ENCODE data around the gene MPRIP.

DNA sequence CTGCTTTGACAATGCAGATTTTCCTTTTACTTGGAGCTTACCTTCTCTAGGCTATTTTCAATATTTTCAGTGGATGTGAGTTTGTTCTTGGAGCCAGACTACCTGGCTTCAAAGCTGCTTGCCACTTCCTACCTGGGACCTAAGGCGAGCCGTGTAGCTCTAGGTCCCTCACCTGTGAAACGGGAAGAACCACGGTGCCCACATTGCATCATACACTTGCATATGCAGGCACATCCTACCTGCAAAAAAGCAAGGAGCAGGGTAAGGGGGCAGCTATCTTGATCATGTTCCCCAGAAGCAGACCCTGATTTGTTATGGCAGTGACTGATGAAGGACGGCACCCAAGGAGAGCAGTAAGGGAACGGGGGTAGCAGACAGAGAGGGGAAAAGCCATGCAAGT lies 27.0 kb upstream of the MPRIP start:
- TF ChIP-seq, protein P1, sequence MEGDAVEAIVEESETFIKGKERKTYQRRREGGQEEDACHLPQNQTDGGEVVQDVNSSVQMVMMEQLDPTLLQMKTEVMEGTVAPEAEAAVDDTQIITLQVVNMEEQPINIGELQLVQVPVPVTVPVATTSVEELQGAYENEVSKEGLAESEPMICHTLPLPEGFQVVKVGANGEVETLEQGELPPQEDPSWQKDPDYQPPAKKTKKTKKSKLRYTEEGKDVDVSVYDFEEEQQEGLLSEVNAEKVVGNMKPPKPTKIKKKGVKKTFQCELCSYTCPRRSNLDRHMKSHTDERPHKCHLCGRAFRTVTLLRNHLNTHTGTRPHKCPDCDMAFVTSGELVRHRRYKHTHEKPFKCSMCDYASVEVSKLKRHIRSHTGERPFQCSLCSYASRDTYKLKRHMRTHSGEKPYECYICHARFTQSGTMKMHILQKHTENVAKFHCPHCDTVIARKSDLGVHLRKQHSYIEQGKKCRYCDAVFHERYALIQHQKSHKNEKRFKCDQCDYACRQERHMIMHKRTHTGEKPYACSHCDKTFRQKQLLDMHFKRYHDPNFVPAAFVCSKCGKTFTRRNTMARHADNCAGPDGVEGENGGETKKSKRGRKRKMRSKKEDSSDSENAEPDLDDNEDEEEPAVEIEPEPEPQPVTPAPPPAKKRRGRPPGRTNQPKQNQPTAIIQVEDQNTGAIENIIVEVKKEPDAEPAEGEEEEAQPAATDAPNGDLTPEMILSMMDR (IDR thresholded peaks at IDR 0.05; ENCODE audit: borderline replicate concordance, extremely low read depth, low read length, poor library complexity, severe bottlenecking) = no peak
- TF ChIP-seq EZH2 (IDR thresholded peaks at IDR 0.05; ENCODE audit: borderline replicate concordance, low read depth, low read length, severe bottlenecking) = no peak

All from DND-41 (cell line).